Prostate gland (tissue), 2 donors: ENCODE measurements around the gene KLC4. TPM values are rescaled to one million over a fixed set of nuclear protein-coding genes. Genes with fewer than 3 reads are reported as not detected.

Source experiments
- DNase-seq: peaks from one replicate; pipeline ENCODE4 v3.0.0-alpha.2; 2019; ENCODE audit warnings: low spot score
- H3K27ac ChIP-seq, 2 donors: fragments of 200-600 bp; sonication (generic); 2 replicates each; pipeline ENCODE4 v1.5.1; 2017 to 2019
- H3K27me3 ChIP-seq: fragments of 200-600 bp; sonication (generic); replicated peaks from 2 replicates; pipeline ENCODE4 v1.5.1; 2019; ENCODE audit not compliant: insufficient read depth
- H3K36me3 ChIP-seq, 2 donors: fragments of 200-600 bp; sonication (generic); 1 replicate in 1 of 2; 2 replicates in 1 of 2; pipeline versions ENCODE4 v1.5.1 to v1.8.1; 2017 to 2019
- H3K4me1 ChIP-seq: fragments of 200-600 bp; sonication (generic); replicated peaks from 2 replicates; pipeline ENCODE4 v1.5.1; 2019
- H3K4me3 ChIP-seq, 2 donors: fragments of 200-600 bp; sonication (generic); 2 replicates each; pipeline ENCODE4 v1.5.1; 2017 to 2019
- H3K9me3 ChIP-seq: fragments of 200-600 bp; sonication (generic); 2 replicates; pipeline ENCODE4 v1.5.1; 2017
- POLR2A ChIP-seq: fragments of 450-650 bp; IDR thresholded peaks from one replicate; pipeline ENCODE4 v1.6.1; 2016; ENCODE audit warnings: antibody characterized with exemption, mild to moderate bottlenecking
- POLR2AphosphoS5 ChIP-seq: sonication (generic); formaldehyde crosslinking; IDR thresholded peaks from one replicate; pipeline ENCODE4 v1.6.1; 2017; ENCODE audit warnings: antibody characterized with exemption
- WGBS: methylation state at CpG from one replicate; pipeline ENCODE4 v1.1.5; 2018; 5-methylcytosine and 5-hydroxymethylcytosine counted together
- intact Hi-C: fragments of 100-400 bp; cut with DNase I; formaldehyde crosslinking; loops from one replicate; pipeline ENCODE4 v1.14.2; 2022
- total RNA-seq, 2 donors: library from RNA; depleted of rRNA; stranded (reverse); fragments of >200 nt; gene quantifications; one replicate each; pipeline ENCODE4 v1.1.0, GENCODE V29; 2016
- TF ChIP-seq, protein P1 (sequence below), 4 experiments: fragments of 200-600 bp in 2 of 4; fragments of 450-650 bp in 2 of 4; sonication (generic) in 2 of 4; IDR thresholded peaks; 1 replicate in 3 of 4; 2 replicates in 1 of 4; pipeline ENCODE4 v1.5.1; 2016 to 2019; ENCODE audit warnings: antibody characterized with exemption in 4 of 4, mild to moderate bottlenecking in 2 of 4, moderate library complexity in 2 of 4

Gene KLC4
- 10 to 100 TPM; 27.3 to 41.2 TPM for total RNA-seq

DNA sequence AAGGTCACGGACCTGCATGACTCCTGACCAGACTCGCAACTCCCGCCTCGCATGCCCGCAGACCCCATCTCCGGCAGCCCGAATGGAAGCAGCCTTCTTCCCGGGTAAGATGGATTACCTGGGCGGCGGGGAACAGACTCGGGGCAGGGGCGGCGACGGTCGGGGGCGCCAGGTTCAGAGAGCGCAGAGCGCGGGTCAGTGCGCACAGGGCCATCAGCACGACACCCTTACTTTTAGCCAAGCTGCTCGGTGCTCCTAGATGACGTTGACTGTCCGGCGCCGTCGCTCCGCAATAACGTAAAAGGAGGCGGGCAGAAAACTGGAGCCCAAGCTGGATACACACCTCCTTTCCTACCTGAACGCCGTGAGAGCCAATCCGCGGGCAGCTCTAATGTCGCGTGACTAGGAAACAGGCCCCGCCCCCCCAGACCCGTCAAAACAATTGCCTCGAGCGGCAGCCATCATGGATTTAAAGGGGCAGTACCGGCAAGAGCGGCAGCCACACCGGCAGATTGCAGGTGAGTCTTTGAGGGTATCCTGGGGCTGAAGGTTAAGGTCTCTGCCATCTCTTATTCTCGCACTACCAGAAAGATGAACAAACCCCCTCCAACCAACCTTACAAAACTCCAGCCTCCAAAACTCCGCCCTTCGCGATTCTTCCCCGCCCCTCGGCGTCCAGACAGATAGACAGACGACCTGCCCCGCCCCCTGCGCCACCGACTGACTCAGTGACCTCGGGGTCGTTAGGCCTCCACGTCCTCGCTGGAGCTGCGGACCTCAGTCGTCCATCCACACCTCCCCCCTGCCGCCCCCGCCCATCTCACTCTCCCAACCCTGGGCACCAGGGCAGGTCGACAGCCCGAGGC is at the start of gene KLC4, which contains the start of gene MRPL2:
TSS of gene KLC4 (plus strand) at position 464 of the 866 bp plus-strand sequence. CDS start 1,705 bp downstream, outside the sequence.
TSS of gene MRPL2 (minus strand) at position 267 of the 866 bp plus-strand sequence. CDS start at position 214, 53 bp downstream.
- DNase-seq: peak; percentile 99
- WGBS: under 1% methylated on average over 64 of the region's 64 CpGs
- Histone ChIP-seq H3K9me3 (no peaks in the 10 kb centered on the region), H3K4me1 (peaks cover 16% of the 10 kb centered on the region), H3K4me3 (peak within 1 kb of the TSS; percentile 62 to 91), H3K36me3 (peaks cover 0 to 6% of the 10 kb centered on the region in 2 donors), H3K27me3 (no peaks in the 10 kb centered on the region), H3K27ac (peak within 1 kb of the TSS; percentile 92)
- intact Hi-C loops: loop anchor here (10.0 kb wide), 1 partner anchor 45 kb away; the partner anchor contains the start of genes KLHDC3 and MEA1
- peak; percentile 97 for TF ChIP-seq POLR2AphosphoS5
- TF ChIP-seq, protein P1, sequence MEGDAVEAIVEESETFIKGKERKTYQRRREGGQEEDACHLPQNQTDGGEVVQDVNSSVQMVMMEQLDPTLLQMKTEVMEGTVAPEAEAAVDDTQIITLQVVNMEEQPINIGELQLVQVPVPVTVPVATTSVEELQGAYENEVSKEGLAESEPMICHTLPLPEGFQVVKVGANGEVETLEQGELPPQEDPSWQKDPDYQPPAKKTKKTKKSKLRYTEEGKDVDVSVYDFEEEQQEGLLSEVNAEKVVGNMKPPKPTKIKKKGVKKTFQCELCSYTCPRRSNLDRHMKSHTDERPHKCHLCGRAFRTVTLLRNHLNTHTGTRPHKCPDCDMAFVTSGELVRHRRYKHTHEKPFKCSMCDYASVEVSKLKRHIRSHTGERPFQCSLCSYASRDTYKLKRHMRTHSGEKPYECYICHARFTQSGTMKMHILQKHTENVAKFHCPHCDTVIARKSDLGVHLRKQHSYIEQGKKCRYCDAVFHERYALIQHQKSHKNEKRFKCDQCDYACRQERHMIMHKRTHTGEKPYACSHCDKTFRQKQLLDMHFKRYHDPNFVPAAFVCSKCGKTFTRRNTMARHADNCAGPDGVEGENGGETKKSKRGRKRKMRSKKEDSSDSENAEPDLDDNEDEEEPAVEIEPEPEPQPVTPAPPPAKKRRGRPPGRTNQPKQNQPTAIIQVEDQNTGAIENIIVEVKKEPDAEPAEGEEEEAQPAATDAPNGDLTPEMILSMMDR (IDR thresholded peaks at IDR 0.05): peak in 1 of 4 experiments; percentile 28
- TF ChIP-seq POLR2A: peak; percentile 75

DNA sequence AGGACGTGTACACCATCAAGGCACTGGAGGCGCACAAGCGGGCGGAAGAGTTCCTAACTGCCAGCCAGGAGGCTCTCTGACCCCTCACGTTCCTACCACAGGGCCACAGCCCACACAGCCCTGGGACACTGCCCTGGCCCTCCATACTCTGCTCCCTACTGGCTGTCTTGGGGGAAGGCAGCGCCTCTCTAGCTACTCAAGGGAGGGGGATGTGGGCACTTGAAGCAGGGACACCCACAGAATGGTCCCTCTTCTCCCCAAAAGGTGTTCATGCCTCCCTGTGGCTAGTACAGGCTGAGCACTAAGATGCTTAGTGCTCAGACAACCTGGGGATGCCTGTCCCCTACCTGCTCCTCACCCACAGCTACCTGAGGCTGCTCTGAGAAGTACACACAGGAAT is 48.2 kb upstream of the KLC4 start:
- H3K4me3 ChIP-seq: no peak overlapping the region
- peaks cover 6 to 10% of the 10 kb centered on the region in 2 donors for H3K36me3 ChIP-seq
- intact Hi-C loops: loop anchor here (5.0 to 10.0 kb wide), 3 partner anchors 54 to 161 kb away; partner anchors contain the start of gene SRF
- H3K4me1 ChIP-seq: peaks cover 5% of the 10 kb centered on the region
- no peaks in the 10 kb centered on the region for H3K9me3 ChIP-seq
- H3K27ac ChIP-seq: no peak overlapping the region
- TF ChIP-seq POLR2A (no peak), POLR2AphosphoS5 (no peak)
- TF ChIP-seq, protein P1 (IDR thresholded peaks at IDR 0.05): no peak
- no peaks in the 10 kb centered on the region for H3K27me3 ChIP-seq
- WGBS: 70% methylated on average over 6 of the region's 6 CpGs
- no peak for DNase-seq

DNA sequence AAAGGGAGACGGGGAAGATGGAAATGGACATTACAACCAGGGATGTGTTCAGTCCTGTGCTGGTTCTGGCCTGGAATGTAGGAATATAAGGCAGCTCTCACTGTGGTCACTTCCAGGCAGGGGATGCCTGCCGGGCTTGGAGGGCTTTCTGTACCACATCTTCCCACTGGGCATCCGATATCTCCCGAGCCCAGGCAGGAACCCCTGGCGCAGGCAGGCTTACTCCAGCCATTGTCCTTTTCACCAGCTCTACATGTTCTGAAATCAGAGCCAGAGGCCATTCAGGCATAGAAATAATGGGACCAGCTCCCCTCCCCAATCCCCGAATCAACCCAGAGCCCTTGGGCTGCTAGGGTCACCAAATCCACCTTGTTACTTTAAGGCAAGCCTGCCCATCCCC is 47.1 kb upstream of the KLC4 start:
- WGBS: 72% methylated on average over 6 of the region's 6 CpGs
- no peak overlapping the region for H3K4me3 ChIP-seq

DNA sequence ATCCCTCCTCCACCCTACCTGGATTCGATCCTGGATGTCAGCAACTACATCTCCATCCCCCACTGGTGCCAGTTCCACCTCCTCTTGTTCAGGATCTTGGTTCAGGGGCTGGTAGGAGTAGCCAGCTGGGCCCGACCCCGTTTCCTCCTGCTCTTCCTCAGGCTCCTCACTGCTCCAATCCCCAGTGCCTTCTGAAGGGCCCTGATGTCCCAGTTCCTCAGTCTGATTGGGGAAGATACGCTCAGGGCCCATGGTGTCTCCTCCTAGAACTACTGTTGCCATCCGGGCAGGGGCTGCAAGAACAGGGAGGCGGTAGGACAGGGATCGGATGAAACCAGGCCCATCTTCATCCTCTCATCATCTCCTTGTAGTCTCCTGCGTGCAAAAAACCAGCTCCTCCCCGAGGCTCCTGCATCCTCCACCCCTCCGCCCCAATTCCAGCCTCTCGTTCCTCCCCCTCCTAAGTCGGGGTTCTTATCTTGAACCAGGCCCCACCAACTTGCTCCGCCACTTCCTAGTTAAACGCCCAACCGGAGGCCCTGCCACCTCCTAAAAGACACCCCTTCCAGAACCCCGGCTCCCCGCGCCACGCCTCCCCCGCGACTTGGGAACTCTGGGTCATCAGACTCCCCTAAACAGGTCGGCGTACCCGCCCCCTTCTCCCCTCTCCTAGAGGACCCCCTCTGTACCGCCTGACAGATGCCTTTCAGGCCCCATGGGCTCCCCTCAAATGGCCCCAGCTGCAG is 46.2 kb upstream of the KLC4 start:
- WGBS: 2% methylated on average over 25 of the region's 25 CpGs

More for the DNA sequence above, 47.1 kb upstream of the KLC4 start:
- intact Hi-C loops: loop anchor here (5.0 to 10.0 kb wide), 3 partner anchors 52 to 160 kb away; partner anchors contain the start of gene SRF
- H3K36me3 ChIP-seq: peaks cover 6 to 10% of the 10 kb centered on the region in 2 donors
- H3K9me3 ChIP-seq: no peaks in the 10 kb centered on the region
- DNase-seq: no peak
- H3K27ac ChIP-seq: no peak overlapping the region
- H3K27me3 ChIP-seq: no peaks in the 10 kb centered on the region
- TF ChIP-seq POLR2AphosphoS5 (no peak), POLR2A (no peak)
- TF ChIP-seq, protein P1 (IDR thresholded peaks at IDR 0.05): no peak
- peaks cover 8% of the 10 kb centered on the region for H3K4me1 ChIP-seq

More for the DNA sequence above, 46.2 kb upstream of the KLC4 start:
- Histone ChIP-seq H3K4me1 (peaks cover 8% of the 10 kb centered on the region), H3K9me3 (no peaks in the 10 kb centered on the region), H3K27ac (peak overlapping the region; percentile 82 to 84), H3K4me3 (peak overlapping the region; percentile 69 to 79), H3K27me3 (no peaks in the 10 kb centered on the region), H3K36me3 (peaks cover 6 to 15% of the 10 kb centered on the region in 2 donors)
- no peak for TF ChIP-seq POLR2A
- TF ChIP-seq, protein P1 (IDR thresholded peaks at IDR 0.05): no peak
- no peak for TF ChIP-seq POLR2AphosphoS5
- intact Hi-C loops: loop anchor here (5.0 to 10.0 kb wide), 3 partner anchors 52 to 159 kb away; partner anchors contain the start of gene SRF
- no peak for DNase-seq
